Measurements from ENCODE around the gene LRRC8D.
A peak's percentile ranks its signal among the peaks of the same experiment; 100 is the strongest.

Gene LRRC8D

DNA sequence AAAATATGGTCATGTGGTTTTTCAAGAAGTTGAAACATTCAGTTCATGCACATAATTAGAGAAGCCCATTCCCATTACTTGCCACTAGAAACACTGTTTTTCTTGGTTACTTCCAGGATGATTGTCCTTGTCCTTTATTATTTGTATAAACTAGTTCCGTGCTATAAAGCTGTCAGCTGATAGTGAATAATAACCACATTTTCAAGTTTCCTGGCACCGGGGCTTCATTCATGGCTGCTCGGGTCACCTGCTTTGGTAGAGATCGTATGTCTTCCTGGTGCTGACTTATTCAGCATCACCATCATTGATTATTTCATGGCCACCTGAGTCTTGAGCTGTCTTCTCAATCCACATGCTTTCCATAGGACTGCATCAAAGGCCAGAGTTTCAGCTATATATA is 111.1 kb downstream of the LRRC8D start:
- H3K4me1 ChIP-seq (ENCODE audit: control insufficient read depth, insufficient read depth, low read length): peaks cover 34% of the 10 kb centered on the region
- H3K36me3 ChIP-seq (ENCODE audit: control insufficient read depth, insufficient read depth, low read length): peaks cover 10% of the 10 kb centered on the region
- no peak overlapping the region for H3K4me3 ChIP-seq (ENCODE audit: low read depth, low read length)
- H3K27me3 ChIP-seq (ENCODE audit: control insufficient read depth, insufficient read depth, low read length): no peaks in the 10 kb centered on the region
- no peak overlapping the region for H3K9ac ChIP-seq (ENCODE audit: low read depth, low read length)
- H3K9me3 ChIP-seq (ENCODE audit: control insufficient read depth, insufficient read depth, low read length): no peaks in the 10 kb centered on the region

DNA sequence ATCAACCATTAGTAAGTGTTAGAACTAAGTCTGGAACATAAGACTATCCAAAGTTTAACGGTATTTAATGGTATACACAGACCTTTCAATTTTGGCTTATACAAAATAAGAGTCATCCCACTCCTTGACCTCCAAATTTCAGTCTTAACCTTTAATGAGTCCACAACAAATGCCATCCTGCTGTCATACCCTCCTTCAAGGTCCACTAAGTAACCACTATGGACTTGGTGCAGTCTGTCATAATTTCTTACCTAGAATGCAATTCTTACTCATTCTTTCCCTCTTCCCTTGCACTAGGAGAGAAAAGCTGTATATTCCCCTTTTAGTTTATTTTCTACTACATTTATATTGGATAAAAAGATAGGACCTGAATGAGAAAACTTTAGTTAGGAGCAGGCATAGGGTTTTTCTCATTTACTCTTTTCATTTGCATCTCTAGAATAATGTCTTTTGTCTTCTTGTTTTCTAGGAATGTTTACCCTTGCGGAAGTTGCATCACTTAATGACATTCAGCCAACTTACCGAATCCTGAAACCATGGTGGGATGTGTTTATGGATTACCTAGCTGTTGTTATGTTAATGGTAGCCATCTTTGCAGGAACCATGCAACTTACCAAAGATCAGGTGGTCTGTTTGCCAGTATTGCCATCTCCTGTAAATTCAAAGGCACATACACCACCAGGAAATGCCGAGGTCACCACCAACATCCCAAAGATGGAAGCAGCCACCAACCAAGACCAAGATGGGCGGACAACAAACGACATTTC is 111.9 kb downstream of the LRRC8D start:
- Histone ChIP-seq H3K9ac (ENCODE audit: low read depth, low read length) (no peak overlapping the region), H3K36me3 (ENCODE audit: control insufficient read depth, insufficient read depth, low read length) (peaks cover 10% of the 10 kb centered on the region), H3K27me3 (ENCODE audit: control insufficient read depth, insufficient read depth, low read length) (no peaks in the 10 kb centered on the region), H3K4me1 (ENCODE audit: control insufficient read depth, insufficient read depth, low read length) (peaks cover 34% of the 10 kb centered on the region), H3K4me3 (ENCODE audit: low read depth, low read length) (no peak overlapping the region), H3K9me3 (ENCODE audit: control insufficient read depth, insufficient read depth, low read length) (no peaks in the 10 kb centered on the region)

DNA sequence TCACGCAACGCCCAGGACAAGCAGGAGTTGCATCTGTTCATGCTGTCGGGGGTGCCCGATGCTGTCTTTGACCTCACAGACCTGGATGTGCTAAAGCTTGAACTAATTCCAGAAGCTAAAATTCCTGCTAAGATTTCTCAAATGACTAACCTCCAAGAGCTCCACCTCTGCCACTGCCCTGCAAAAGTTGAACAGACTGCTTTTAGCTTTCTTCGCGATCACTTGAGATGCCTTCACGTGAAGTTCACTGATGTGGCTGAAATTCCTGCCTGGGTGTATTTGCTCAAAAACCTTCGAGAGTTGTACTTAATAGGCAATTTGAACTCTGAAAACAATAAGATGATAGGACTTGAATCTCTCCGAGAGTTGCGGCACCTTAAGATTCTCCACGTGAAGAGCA is 113.6 kb downstream of the LRRC8D start:
- Histone ChIP-seq H3K9ac (ENCODE audit: low read depth, low read length) (no peak overlapping the region), H3K36me3 (ENCODE audit: control insufficient read depth, insufficient read depth, low read length) (peaks cover 10% of the 10 kb centered on the region), H3K4me1 (ENCODE audit: control insufficient read depth, insufficient read depth, low read length) (peaks cover 35% of the 10 kb centered on the region), H3K27me3 (ENCODE audit: control insufficient read depth, insufficient read depth, low read length) (no peaks in the 10 kb centered on the region), H3K9me3 (ENCODE audit: control insufficient read depth, insufficient read depth, low read length) (no peaks in the 10 kb centered on the region), H3K4me3 (ENCODE audit: low read depth, low read length) (no peak overlapping the region)

DNA sequence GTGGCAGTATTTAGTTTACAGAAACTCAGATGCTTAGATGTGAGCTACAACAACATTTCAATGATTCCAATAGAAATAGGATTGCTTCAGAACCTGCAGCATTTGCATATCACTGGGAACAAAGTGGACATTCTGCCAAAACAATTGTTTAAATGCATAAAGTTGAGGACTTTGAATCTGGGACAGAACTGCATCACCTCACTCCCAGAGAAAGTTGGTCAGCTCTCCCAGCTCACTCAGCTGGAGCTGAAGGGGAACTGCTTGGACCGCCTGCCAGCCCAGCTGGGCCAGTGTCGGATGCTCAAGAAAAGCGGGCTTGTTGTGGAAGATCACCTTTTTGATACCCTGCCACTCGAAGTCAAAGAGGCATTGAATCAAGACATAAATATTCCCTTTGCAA is 114.4 kb downstream of the LRRC8D start:
- Histone ChIP-seq H3K4me1 (ENCODE audit: control insufficient read depth, insufficient read depth, low read length) (peaks cover 32% of the 10 kb centered on the region), H3K9ac (ENCODE audit: low read depth, low read length) (peak overlapping the region; percentile 39), H3K4me3 (ENCODE audit: low read depth, low read length) (no peak overlapping the region), H3K27me3 (ENCODE audit: control insufficient read depth, insufficient read depth, low read length) (no peaks in the 10 kb centered on the region), H3K9me3 (ENCODE audit: control insufficient read depth, insufficient read depth, low read length) (no peaks in the 10 kb centered on the region), H3K36me3 (ENCODE audit: control insufficient read depth, insufficient read depth, low read length) (peaks cover 10% of the 10 kb centered on the region)

DNA sequence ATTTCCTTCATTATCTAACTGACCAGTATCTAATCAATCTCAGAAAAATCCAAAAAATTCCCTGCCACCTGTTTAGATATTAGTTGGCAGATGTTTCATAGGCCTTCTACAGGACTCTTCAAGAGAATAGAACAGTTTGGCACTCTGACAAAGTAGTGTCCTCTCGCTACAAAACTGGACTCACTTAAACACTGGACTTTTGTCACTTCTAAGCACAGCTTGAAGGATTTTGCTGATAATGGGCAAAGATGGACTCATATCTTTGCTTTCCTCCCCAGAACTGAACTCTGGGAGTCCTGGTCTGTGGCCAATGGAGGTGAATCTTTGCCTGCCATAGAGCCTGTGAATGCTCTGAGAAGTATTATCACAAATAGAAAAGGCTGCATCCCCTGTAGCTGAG is 115.9 kb downstream of the LRRC8D start:
- no peaks in the 10 kb centered on the region for H3K27me3 ChIP-seq (ENCODE audit: control insufficient read depth, insufficient read depth, low read length)
- H3K9me3 ChIP-seq (ENCODE audit: control insufficient read depth, insufficient read depth, low read length): no peaks in the 10 kb centered on the region
- H3K4me1 ChIP-seq (ENCODE audit: control insufficient read depth, insufficient read depth, low read length): peaks cover 28% of the 10 kb centered on the region
- no peak overlapping the region for H3K9ac ChIP-seq (ENCODE audit: low read depth, low read length)
- H3K36me3 ChIP-seq (ENCODE audit: control insufficient read depth, insufficient read depth, low read length): peaks cover 10% of the 10 kb centered on the region
- no peak overlapping the region for H3K4me3 ChIP-seq (ENCODE audit: low read depth, low read length)

DNA sequence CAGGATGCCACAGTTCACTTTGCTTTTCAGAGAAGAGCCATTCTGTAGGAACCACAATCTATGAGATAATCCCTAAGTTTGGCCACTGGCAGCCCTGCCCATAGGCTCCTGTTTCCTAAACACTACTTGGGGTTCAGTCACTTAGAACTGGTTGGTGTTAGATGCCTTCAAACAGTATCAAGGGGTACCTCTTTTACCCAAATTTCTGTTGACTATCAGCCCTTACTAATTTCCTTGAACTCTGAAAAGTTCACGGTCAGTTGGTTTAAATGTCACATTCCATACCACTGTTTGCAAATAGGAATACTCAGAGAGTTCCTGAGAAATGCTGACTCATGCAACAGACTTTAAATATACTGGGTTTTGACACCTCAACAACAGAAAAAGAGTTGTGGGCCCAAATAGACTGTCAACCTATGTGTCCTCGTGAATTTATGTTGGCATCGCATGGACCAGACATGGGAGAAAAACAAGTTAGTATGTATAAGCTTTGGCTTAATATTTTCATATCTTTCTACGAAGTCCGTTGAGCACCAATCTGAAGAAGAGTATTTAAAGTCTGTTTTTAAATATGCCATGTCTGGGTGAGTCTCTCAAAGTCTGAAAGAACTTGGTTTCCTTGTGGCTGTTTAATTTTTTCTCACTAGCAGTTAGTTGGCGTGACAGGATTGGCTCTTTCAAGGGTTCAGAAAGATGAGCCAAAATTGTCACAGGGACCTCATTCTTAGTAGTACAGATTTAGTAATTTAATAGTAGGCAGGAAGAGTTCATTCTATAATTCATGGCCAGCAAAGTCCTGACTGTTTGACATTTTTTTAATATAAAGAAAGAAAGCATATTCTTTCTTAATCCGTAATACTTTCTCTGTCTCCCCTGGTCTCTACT is 117.6 kb downstream of the LRRC8D start:
- H3K4me3 ChIP-seq (ENCODE audit: low read depth, low read length): no peak overlapping the region
- H3K9ac ChIP-seq (ENCODE audit: low read depth, low read length): no peak overlapping the region
- H3K9me3 ChIP-seq (ENCODE audit: control insufficient read depth, insufficient read depth, low read length): no peaks in the 10 kb centered on the region
- H3K36me3 ChIP-seq (ENCODE audit: control insufficient read depth, insufficient read depth, low read length): peaks cover 6% of the 10 kb centered on the region
- H3K27me3 ChIP-seq (ENCODE audit: control insufficient read depth, insufficient read depth, low read length): no peaks in the 10 kb centered on the region
- H3K4me1 ChIP-seq (ENCODE audit: control insufficient read depth, insufficient read depth, low read length): peaks cover 25% of the 10 kb centered on the region

DNA sequence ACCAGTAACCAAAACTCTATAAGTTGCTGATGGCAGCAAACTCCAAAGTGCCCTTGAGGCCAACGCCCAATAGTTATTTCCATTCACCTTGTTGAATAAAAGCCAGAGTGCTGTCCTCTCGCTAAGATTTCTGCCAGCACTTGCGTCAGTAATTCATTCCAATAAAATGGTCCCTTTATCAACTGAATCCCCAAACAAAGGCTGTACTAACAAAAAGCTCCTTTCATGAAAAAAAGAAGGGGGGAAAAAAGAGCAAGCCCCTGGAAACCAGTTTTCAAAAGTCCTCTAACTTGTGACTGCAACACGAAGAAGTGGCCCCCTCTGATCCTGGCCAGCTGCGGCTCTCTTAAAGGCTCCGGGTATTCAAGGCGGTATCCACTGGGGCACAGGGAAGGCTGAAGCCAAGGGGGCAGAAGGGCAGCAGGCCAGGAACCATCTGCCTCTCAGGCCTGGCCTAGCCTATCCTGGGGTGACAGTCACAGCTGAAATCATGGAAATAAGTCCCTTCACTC is 118.3 kb downstream of the LRRC8D start:
- Histone ChIP-seq H3K27me3 (ENCODE audit: control insufficient read depth, insufficient read depth, low read length) (no peaks in the 10 kb centered on the region), H3K9ac (ENCODE audit: low read depth, low read length) (no peak overlapping the region), H3K36me3 (ENCODE audit: control insufficient read depth, insufficient read depth, low read length) (no peaks in the 10 kb centered on the region), H3K4me1 (ENCODE audit: control insufficient read depth, insufficient read depth, low read length) (peaks cover 31% of the 10 kb centered on the region), H3K9me3 (ENCODE audit: control insufficient read depth, insufficient read depth, low read length) (no peaks in the 10 kb centered on the region), H3K4me3 (ENCODE audit: low read depth, low read length) (no peak overlapping the region)

DNA sequence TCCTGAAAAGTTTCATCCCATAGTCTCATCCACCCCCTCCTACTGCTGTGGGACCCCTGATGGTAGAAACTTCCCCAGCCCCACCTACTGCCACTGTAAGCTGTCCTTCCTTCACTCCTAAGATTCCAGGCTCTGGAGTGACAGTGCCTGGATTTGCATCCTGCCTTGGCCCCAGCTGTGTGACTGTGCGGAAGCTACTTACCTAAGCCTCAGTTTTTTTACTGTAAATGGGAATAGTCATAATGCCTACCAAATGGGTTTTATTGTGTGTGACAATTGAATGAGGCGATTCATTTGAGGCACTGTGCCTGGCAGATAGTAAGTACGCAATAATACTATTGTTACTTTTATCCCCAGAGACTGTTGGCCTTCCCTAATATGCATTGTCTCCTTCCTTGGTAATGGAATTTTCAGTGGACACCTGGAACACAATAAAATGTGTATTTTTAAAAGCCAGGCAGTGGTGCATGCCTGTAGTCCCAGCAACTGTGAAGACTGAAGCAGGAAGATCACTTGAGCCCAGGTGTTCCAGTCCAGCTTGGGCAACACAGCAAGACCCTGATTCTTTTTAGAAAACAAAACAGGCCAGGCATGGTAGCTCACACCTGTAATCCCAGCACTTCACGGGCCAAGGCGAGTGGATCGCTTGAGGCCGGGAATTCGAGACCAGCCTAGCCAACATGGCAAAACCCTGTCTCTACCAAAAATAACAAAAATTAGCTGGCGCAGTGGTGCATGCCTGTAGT is 119.0 kb downstream of the LRRC8D start:
- no peak overlapping the region for H3K9ac ChIP-seq (ENCODE audit: low read depth, low read length)
- H3K36me3 ChIP-seq (ENCODE audit: control insufficient read depth, insufficient read depth, low read length): no peaks in the 10 kb centered on the region
- H3K27me3 ChIP-seq (ENCODE audit: control insufficient read depth, insufficient read depth, low read length): no peaks in the 10 kb centered on the region
- peaks cover 32% of the 10 kb centered on the region for H3K4me1 ChIP-seq (ENCODE audit: control insufficient read depth, insufficient read depth, low read length)
- H3K4me3 ChIP-seq (ENCODE audit: low read depth, low read length): no peak overlapping the region
- H3K9me3 ChIP-seq (ENCODE audit: control insufficient read depth, insufficient read depth, low read length): no peaks in the 10 kb centered on the region

DNA sequence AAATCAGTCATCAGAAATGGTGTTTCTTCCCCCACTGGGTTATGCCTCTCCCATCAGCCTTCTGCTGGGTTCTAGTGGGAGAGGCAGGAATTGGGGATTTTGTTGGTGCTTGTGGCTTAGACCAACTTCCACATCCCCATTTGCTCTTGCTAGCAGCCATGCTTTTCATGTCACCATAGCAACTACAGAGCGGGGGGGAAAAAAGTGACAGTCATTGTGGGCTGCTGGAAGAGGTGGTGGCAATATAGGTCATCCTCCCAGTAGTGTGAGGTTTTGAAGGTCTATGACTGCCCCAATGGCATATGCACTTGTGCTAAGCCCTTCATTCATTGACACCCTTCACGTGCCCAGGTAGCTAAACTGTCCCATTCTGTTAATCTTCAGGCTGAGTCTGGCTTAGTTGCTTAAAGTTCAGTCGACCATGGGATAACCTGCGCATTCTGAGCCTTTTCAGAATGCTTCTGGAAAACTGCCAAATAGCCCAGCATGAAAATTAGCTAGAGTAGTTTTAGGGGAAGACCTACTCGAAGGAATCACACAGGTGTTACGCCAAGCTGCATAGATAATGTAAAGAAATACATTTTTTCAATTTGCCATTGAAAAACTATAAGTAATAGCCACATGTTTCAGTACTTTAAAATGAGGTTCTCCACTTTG is 120.4 kb downstream of the LRRC8D start:
- no peaks in the 10 kb centered on the region for H3K9me3 ChIP-seq (ENCODE audit: control insufficient read depth, insufficient read depth, low read length)
- no peaks in the 10 kb centered on the region for H3K36me3 ChIP-seq (ENCODE audit: control insufficient read depth, insufficient read depth, low read length)
- no peak overlapping the region for H3K4me3 ChIP-seq (ENCODE audit: low read depth, low read length)
- no peak overlapping the region for H3K9ac ChIP-seq (ENCODE audit: low read depth, low read length)
- peaks cover 30% of the 10 kb centered on the region for H3K4me1 ChIP-seq (ENCODE audit: control insufficient read depth, insufficient read depth, low read length)
- H3K27me3 ChIP-seq (ENCODE audit: control insufficient read depth, insufficient read depth, low read length): no peaks in the 10 kb centered on the region

DNA sequence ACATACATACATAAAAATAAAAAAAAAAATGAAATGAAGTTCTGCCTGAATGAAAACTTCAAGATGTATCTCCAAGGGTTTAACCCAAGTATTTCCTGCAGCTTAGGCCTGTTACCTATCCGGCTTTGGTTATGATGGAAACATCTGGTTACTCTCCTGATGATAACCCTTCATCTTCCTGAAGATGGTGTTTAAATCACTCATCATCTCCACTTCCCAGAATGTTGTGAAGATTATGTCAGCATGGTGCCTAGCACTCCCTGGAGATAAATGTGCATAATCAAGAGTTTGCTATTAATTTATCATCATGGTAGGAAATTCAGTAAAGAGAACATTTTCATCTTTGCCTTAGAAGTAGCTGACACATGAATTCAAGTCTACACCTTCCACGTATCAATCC is 121.2 kb downstream of the LRRC8D start:
- Histone ChIP-seq H3K27me3 (ENCODE audit: control insufficient read depth, insufficient read depth, low read length) (no peaks in the 10 kb centered on the region), H3K4me3 (ENCODE audit: low read depth, low read length) (no peak overlapping the region), H3K36me3 (ENCODE audit: control insufficient read depth, insufficient read depth, low read length) (no peaks in the 10 kb centered on the region), H3K4me1 (ENCODE audit: control insufficient read depth, insufficient read depth, low read length) (peaks cover 30% of the 10 kb centered on the region), H3K9me3 (ENCODE audit: control insufficient read depth, insufficient read depth, low read length) (no peaks in the 10 kb centered on the region), H3K9ac (ENCODE audit: low read depth, low read length) (no peak overlapping the region)
